GM12878 (cell line): ENCODE data around the gene TK1. TPM values are rescaled to one million over a fixed set of nuclear protein-coding genes. Genes with fewer than 3 reads are reported as not detected.

ENCODE experiments used
- ATAC-seq: fragments of 200-7000 bp; cut with Tn5 transposase; 3 replicates; pipeline ENCODE4 v1.9.1; 2020; ENCODE audit warnings: mild to moderate bottlenecking, moderate library complexity
- BruUV-seq: library from RNA; stranded (reverse); fragments of 400-500 nt; replicated peaks from 2 replicates; lab custom pipeline; 2021; lab: Mats Ljungman, UMichigan
- CTCF ChIA-PET: fragments of 300-600 bp; sonication (Branson Sonifier 250); formaldehyde crosslinking; extraction: SDS; loops from one replicate; lab custom pipeline; 2021; ENCODE audit warnings: inconsistent platforms; lab: Yijun Ruan, JAX
- POLR2A ChIA-PET: fragments of 350-600 bp; formaldehyde crosslinking; extraction: SDS; loops from one replicate; lab custom pipeline; 2021; ENCODE audit warnings: inconsistent platforms; lab: Charles Lee
- RAD21 ChIA-PET: fragments of 300-600 bp; sonication (Branson Sonifier 250); formaldehyde crosslinking; loops from one replicate; lab custom pipeline; 2023; ENCODE audit warnings: antibody characterized with exemption; ENCODE audit not compliant: unreplicated experiment; lab: Charles Lee
- SMC1A ChIA-PET: fragments of 300-600 bp; sonication (Branson Sonifier 250); formaldehyde crosslinking; loops from one replicate; lab custom pipeline; 2023; ENCODE audit not compliant: unreplicated experiment, uncharacterized antibody; lab: Charles Lee
- DNase-seq: peaks from one replicate; pipeline ENCODE4 v3.0.0-alpha.2; 2011; ENCODE audit warnings: low read depth, low spot score
- FAIRE-seq: peaks from 3 replicates; lab custom pipeline; 2011; peaks lifted over from hg19 to GRCh38; lab: Jason Lieb, UNC
- H2AFZ ChIP-seq: 2 replicates; pipeline ENCODE4 v1.6.0; 2011; ENCODE audit warnings: low read depth, low read length, control low read depth; ENCODE audit not compliant: control insufficient read depth
- H3K27ac ChIP-seq: 2 replicates; pipeline ENCODE4 v1.5.1; 2011; ENCODE audit warnings: control low read depth; ENCODE audit not compliant: control insufficient read depth, insufficient read depth
- H3K27me3 ChIP-seq, 2 experiments: replicated peaks in 1 of 2; 2 replicates each; pipeline versions ENCODE4 v1.6.0 to v1.6.1; 2011; ENCODE audit warnings: low read length in 1 of 2; ENCODE audit not compliant: control insufficient read depth in 2 of 2, insufficient read depth in 2 of 2
- H3K36me3 ChIP-seq, 2 experiments: 2 replicates each; pipeline ENCODE4 v1.5.1; 2011; ENCODE audit warnings: low read length in 1 of 2; ENCODE audit not compliant: control insufficient read depth in 2 of 2, insufficient read depth in 2 of 2
- H3K4me1 ChIP-seq: 2 replicates; pipeline ENCODE4 v1.6.1; 2011; ENCODE audit warnings: mild to moderate bottlenecking, low read length, moderate library complexity, mixed read lengths; ENCODE audit not compliant: control insufficient read depth, insufficient read depth
- H3K4me2 ChIP-seq: 2 replicates; pipeline ENCODE4 v1.6.0; 2011; ENCODE audit warnings: control low read depth; ENCODE audit not compliant: control insufficient read depth, insufficient read depth
- H3K4me3 ChIP-seq: fragments of 200-600 bp; sonication (generic); 2 replicates; pipeline ENCODE4 v1.5.1; 2016
- H3K79me2 ChIP-seq: 2 replicates; pipeline ENCODE4 v1.6.0; 2011; ENCODE audit warnings: low read length; ENCODE audit not compliant: control insufficient read depth, insufficient read depth
- H3K9ac ChIP-seq: 2 replicates; pipeline ENCODE4 v1.8.0; 2011; ENCODE audit warnings: low read length, control low read depth, mixed read lengths; ENCODE audit not compliant: control insufficient read depth, insufficient read depth
- H3K9me3 ChIP-seq: replicated peaks from 3 replicates; pipeline ENCODE4 v1.5.1; 2011; ENCODE audit warnings: mild to moderate bottlenecking, low read length; ENCODE audit not compliant: control insufficient read depth, insufficient read depth
- H4K20me1 ChIP-seq: 2 replicates; pipeline ENCODE4 v1.6.0; 2011; ENCODE audit not compliant: control insufficient read depth, insufficient read depth
- ASH2L ChIP-seq: fragments of 300-600, 200-600 bp; sonication (generic); IDR thresholded peaks from 2 replicates; pipeline ENCODE4 v1.6.1; 2017; ENCODE audit warnings: low read depth, mild to moderate bottlenecking, borderline replicate concordance
- BRCA1 ChIP-seq: IDR thresholded peaks from 2 replicates; pipeline ENCODE4 v1.6.1; 2011; ENCODE audit warnings: low read depth, low read length, improper control_type of control experiment
- CBFB ChIP-seq: IDR thresholded peaks from 2 replicates; pipeline ENCODE4 v1.6.1; 2016; ENCODE audit warnings: antibody characterized with exemption, low read depth
- MEF2B ChIP-seq: fragments of 450-650 bp; IDR thresholded peaks from 2 replicates; pipeline ENCODE4 v1.6.1; 2018; ENCODE audit warnings: mild to moderate bottlenecking, moderate library complexity; ENCODE audit not compliant: partially characterized antibody, poor library complexity, severe bottlenecking
- POLR2AphosphoS2 ChIP-seq: IDR thresholded peaks from 2 replicates; pipeline ENCODE4 v1.6.1; 2011; ENCODE audit warnings: low read depth, mild to moderate bottlenecking, low read length, improper control_type of control experiment, moderate library complexity
- POU2F2 ChIP-seq: IDR thresholded peaks from 3 replicates; pipeline ENCODE4 v1.6.1; 2011; ENCODE audit warnings: low read depth, mild to moderate bottlenecking, low read length, borderline replicate concordance
- SIX5 ChIP-seq: IDR thresholded peaks from 2 replicates; pipeline ENCODE4 v1.6.1; 2011; ENCODE audit warnings: mild to moderate bottlenecking, low read depth, low read length, moderate library complexity; ENCODE audit not compliant: severe bottlenecking
- SRF ChIP-seq, 2 experiments: IDR thresholded peaks; 2 replicates each; pipeline ENCODE4 v1.6.1; 2011; ENCODE audit warnings: low read depth in 2 of 2, low read length in 2 of 2, mild to moderate bottlenecking in 1 of 2, moderate library complexity in 1 of 2
- WGBS: methylation state at CpG from one replicate; pipeline ENCODE4 v1.1.6; 2016; ENCODE audit warnings: low lambda C conversion rate; ENCODE audit not compliant: insufficient replicate concordance, insufficient coverage; ENCODE audit errors: missing lambda C conversion rate; 5-methylcytosine and 5-hydroxymethylcytosine counted together
- in situ Hi-C: fragments of 300-500 bp; cut with MboI; formaldehyde crosslinking; loops from 9 replicates; pipeline ENCODE4 v1.14.3; 2018; ENCODE audit warnings: mixed read lengths
- intact Hi-C: fragments of 100-400 bp; cut with micrococcal nuclease; formaldehyde crosslinking; loops from one replicate; pipeline ENCODE4 v1.14.2; 2022; ENCODE audit not compliant: unreplicated experiment
- polyA plus RNA-seq, 11 experiments: library from polyadenylated mRNA; depleted of rRNA in 4 of 11; unstranded in 6 of 11; stranded (reverse) in 5 of 11; fragments of >200 nt; fragmentation: Nextera tagmentation in 4 of 11; fragmentation: Illumina TruSeq in 1 of 11; extraction: Ambion mirVana in 4 of 11; extraction: Trizol in 1 of 11; gene quantifications; 1 replicate in 1 of 11; 2 replicates in 10 of 11; pipeline versions ENCODE4 v1.2.1 to v1.2.3, GENCODE V29; 2011 to 2016; ENCODE audit warnings: inconsistent platforms in 2 of 11, missing spikeins in 2 of 11, low read depth in 1 of 11
- total RNA-seq, 4 experiments: library from RNA; depleted of rRNA in 3 of 4; stranded (reverse); fragments of >200 nt in 3 of 4; fragmentation: Illumina TruSeq in 1 of 4; extraction: Trizol in 1 of 4; gene quantifications; 2 replicates each; pipeline versions ENCODE4 v1.2.1 to v1.2.3, GENCODE V29; 2013 to 2021
- TF ChIP-seq, protein P1 (sequence below): IDR thresholded peaks from 2 replicates; pipeline ENCODE4 v1.6.1; 2011; ENCODE audit warnings: borderline replicate concordance, low read depth, mild to moderate bottlenecking, moderate library complexity, mixed read lengths, low read length; ENCODE audit not compliant: insufficient read depth; ENCODE audit errors: extremely low read length

TK1 gene
- total and polyA plus RNA-seq, 10 of the 15 experiments (the other 5 are each of a cell fraction or from before 2014, with no cell fraction given): 4.6 to 175 (median 77.9) TPM

- in situ Hi-C loops (no loop called here), intact Hi-C loops (no loop called here)
- Histone ChIP-seq H3K9ac (peak overlapping the region; percentile 86), H3K36me3 (peaks cover 5 to 6% of the 10 kb centered on the region in 2 experiments; a peak in 3 of 4 replicates), H2AFZ (no peak overlapping the region), H3K9me3 (no peaks in the 10 kb centered on the region), H3K4me1 (peaks cover 59% of the 10 kb centered on the region), H3K27me3 (no peaks in the 10 kb centered on the region), H3K4me3 (peak overlapping the region; percentile 94), H3K79me2 (peaks cover 98% of the 10 kb centered on the region), H4K20me1 (no peaks in the 10 kb centered on the region), H3K4me2 (peak overlapping the region; percentile 96), H3K27ac (peak overlapping the region; percentile 93)
- WGBS: 0% methylated on average over 5 of the region's 5 CpGs
- TF ChIP-seq POLR2AphosphoS2 (0 out of 2 replicates have a peak, but pooled peaks have one; percentile 12), CBFB (no peak)
- BruUV-seq: no TSS peak
- FAIRE-seq (peak; percentile 68), DNase-seq (no peak), ATAC-seq (no peak)
- SMC1A ChIA-PET: interaction anchor here (0.6 to 1.7 kb wide), 6 partner anchors 10 to 110 kb away, joined by 3 to 6 read pairs (median 4); no protein-coding TSS in a partner anchor
- POLR2A ChIA-PET: interaction anchor here (0.7 to 8.0 kb wide), 14 partner anchors 12 to 684 kb away, joined by 3 to 85 read pairs (median 5); partner anchors contain the start of genes SYNGR2 and TNRC6C
- RAD21 ChIA-PET: interaction anchor here (0.7 to 1.8 kb wide), 13 partner anchors 9 to 114 kb away, joined by 3 to 10 read pairs (median 5); no protein-coding TSS in a partner anchor
- CTCF ChIA-PET: interaction anchor here (1.0 to 12.7 kb wide), 8 partner anchors 6 to 120 kb away, joined by 3 to 100 read pairs (median 6); no protein-coding TSS in a partner anchor
Measured at GRCh38 chr17:78130090-78130436, 56.8 kb downstream of the TK1 start.

DNA sequence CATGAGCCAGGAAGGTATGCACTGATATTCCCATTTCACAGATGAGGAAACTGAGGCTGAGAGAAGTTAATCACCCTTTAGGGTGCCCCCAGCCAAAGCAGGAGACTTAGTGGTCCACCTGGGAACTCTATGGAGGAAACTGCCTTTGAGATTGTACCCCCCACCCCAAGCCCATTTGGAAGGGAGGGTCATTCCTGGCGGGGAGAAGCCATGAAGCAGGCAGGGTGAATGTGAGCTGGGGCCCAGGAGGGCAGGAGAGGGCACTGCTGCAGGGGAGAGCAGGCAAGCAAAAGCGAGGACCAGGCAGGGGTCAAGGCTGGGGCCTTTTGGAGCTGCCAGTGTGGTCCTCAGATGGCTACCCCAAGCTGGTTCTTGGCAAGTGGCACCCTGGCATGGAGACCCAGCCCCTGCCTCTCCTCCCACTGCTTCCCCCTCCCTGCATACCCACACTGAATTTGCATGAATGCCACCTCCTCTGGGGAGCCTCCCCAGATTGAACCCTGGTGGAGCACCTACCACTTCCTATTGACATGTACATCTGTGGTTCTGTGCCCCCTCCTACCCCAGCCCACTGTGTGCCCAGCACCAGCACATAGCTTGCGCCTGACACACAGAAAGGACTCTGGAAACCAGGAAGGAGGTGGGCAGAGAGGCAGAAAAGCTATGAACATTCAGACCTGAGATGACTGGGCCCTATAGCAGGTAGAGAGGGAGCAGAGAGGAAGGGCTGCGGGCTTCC lies 57.3 kb downstream of the TK1 start:
- no peak overlapping the region for H2AFZ ChIP-seq
- in situ Hi-C loops: no loop called here
- no peak for FAIRE-seq
- peak overlapping the region; percentile 96 for H3K4me2 ChIP-seq
- BruUV-seq: TSS peak; percentile 1
- H3K4me1 ChIP-seq: peaks cover 59% of the 10 kb centered on the region
- CTCF ChIA-PET: interaction anchor here (1.0 to 12.7 kb wide), 7 partner anchors 7 to 121 kb away, joined by 3 to 100 read pairs (median 7); no protein-coding TSS in a partner anchor
- no peaks in the 10 kb centered on the region for H3K9me3 ChIP-seq
- peak overlapping the region; percentile 94 for H3K4me3 ChIP-seq
- DNase-seq: no peak
- RAD21 ChIA-PET: interaction anchor here (0.9 to 1.8 kb wide), 11 partner anchors 11 to 88 kb away, joined by 3 to 10 read pairs (median 6); no protein-coding TSS in a partner anchor
- peak overlapping the region; percentile 93 for H3K27ac ChIP-seq
- SMC1A ChIA-PET: interaction anchor here (0.6 to 1.7 kb wide), 7 partner anchors 11 to 109 kb away, joined by 3 to 6 read pairs (median 3); no protein-coding TSS in a partner anchor
- intact Hi-C loops: loop anchor here (2.0 kb wide), 1 partner anchor 17 kb away; no protein-coding TSS in a partner anchor
- no peaks in the 10 kb centered on the region for H4K20me1 ChIP-seq
- H3K36me3 ChIP-seq: peaks cover 0 to under 1% of the 10 kb centered on the region in 2 experiments; a peak in 3 of 4 replicates
- H3K79me2 ChIP-seq: peaks cover 98% of the 10 kb centered on the region
- 17% methylated on average over 4 of the region's 4 CpGs for WGBS
- POLR2A ChIA-PET: interaction anchor here (0.8 to 8.0 kb wide), 10 partner anchors 13 to 109 kb away, joined by 3 to 85 read pairs (median 5); partner anchors contain the start of genes C17orf99 and SYNGR2
- peak overlapping the region; percentile 86 for H3K9ac ChIP-seq
- no peaks in the 10 kb centered on the region for H3K27me3 ChIP-seq
- no peak for ATAC-seq
- no peak for TF ChIP-seq SRF (IDR thresholded peaks at IDR 0.05; ENCODE audit: low read depth in 2 of 2, low read length in 2 of 2)
- peak; percentile 84 for TF ChIP-seq POU2F2
- TF ChIP-seq MEF2B: no peak
- TF ChIP-seq ASH2L: no peak
- TF ChIP-seq, protein P1, sequence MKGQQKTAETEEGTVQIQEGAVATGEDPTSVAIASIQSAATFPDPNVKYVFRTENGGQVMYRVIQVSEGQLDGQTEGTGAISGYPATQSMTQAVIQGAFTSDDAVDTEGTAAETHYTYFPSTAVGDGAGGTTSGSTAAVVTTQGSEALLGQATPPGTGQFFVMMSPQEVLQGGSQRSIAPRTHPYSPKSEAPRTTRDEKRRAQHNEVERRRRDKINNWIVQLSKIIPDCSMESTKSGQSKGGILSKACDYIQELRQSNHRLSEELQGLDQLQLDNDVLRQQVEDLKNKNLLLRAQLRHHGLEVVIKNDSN: no peak
- no peak for TF ChIP-seq BRCA1
- TF ChIP-seq SIX5: no peak
